OCI-LY3 (cell line): ENCODE measurements around the gene PTPRU.

Experiments used
- CTCF ChIP-seq: fragments of 200-600, 300-600 bp; sonication (generic); IDR thresholded peaks from 2 replicates; pipeline ENCODE4 v1.5.1; 2014; ENCODE audit warnings: antibody characterized with exemption, low read length, low read depth
- EZH2phosphoT487 ChIP-seq: fragments of 200-600 bp; shearing (Covaris generic); IDR thresholded peaks from 2 replicates; pipeline ENCODE4 v1.6.1; 2018; ENCODE audit warnings: antibody characterized with exemption, mixed run types, low read depth

DNA sequence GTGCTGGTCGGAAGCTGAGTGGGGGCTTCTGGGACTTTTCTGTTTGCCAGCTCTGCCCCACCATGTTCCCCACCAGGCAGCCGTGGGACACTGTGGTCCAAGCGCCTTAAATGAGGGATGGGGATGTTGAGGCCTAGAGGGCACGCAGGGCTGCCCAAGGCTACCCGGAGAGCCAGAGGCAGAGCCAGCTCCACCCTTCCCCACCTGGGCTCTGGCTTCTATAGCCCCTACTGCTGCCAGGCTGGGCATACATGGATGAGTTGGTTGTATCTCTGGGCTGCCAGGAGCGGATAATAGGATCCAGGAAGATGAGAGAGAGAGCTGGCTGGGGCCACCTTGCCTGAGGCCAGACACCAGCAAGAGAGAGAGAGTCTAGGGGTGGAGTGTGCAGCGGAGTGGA lies 49.4 kb downstream of the PTPRU start:
- no peak for TF ChIP-seq CTCF
- no peak for TF ChIP-seq EZH2phosphoT487
